ENCODE measurements around the gene SNX15.

Gene SNX15

GRCh38 chr11:64989416-64989815 lies 37.8 kb upstream of the SNX15 start:
- Histone ChIP-seq H3K4me2 (ENCODE audit: insufficient read depth, low read length) (no peak overlapping the region), H3K27ac (ENCODE audit: low read length) (no peak overlapping the region), H3K36me3 (ENCODE audit: insufficient read depth, low read length) (no peaks in the 10 kb centered on the region), H3K9ac (ENCODE audit: low read depth, low read length) (no peak overlapping the region), H4K20me1 (ENCODE audit: insufficient read depth, low read length) (no peaks in the 10 kb centered on the region), H3K4me3 (ENCODE audit: low read depth in 1 of 2, low read length in 2 of 2) (no peak overlapping the region), H3K27me3 (ENCODE audit: insufficient read depth, low read length, poor library complexity) (peaks cover 3% of the 10 kb centered on the region), H3K4me1 (ENCODE audit: insufficient read depth, low read length) (no peaks in the 10 kb centered on the region), H3K9me3 (ENCODE audit: insufficient read depth, low read length, severe bottlenecking) (no peaks in the 10 kb centered on the region), H2AFZ (ENCODE audit: low read depth, low read length) (no peak overlapping the region), H3K79me2 (ENCODE audit: insufficient read depth, low read length) (no peaks in the 10 kb centered on the region)
- no peak for DNase-seq
- no peak for TF ChIP-seq CTCF (IDR thresholded peaks at IDR 0.05; ENCODE audit: borderline replicate concordance, extremely low read depth, low read length, poor library complexity, severe bottlenecking)
- TF ChIP-seq EZH2 (IDR thresholded peaks at IDR 0.05; ENCODE audit: borderline replicate concordance, low read depth, low read length, severe bottlenecking) = no peak
- ATAC-seq (ENCODE audit: insufficient read depth, low read depth) = no peak

DNA sequence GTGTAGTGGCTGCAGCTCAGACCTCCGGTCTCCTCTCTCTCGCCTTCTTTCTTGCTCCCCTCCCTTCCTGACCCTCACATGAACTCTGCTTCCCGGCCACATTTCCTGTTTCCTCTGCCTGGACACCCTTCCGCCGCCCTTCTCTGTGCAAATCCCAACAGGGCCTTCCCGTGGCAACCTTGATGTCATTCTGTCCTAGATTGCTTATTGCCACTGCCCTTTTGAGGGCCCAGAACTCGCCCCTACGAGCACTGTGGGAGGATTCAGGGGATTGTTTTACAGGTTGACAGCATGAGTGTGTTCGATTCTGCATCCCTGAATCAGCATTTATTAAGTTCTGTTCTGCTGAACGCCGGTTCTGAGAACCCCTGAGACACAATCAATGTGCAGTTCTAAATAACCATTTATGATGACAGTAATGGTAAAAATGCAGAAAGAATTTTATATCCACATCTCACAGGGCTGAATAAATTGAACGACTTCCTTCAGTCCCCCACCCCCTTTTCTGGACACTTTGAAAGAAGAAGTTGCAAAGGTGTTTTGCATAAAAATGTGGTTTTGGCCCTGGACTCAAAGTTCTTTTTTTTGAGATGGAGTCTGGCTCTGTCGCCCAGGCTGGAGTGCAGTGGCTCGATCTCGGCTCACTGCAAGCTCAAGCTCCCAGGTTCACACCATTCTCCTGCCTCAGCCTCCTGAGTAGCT lies 36.9 kb upstream of the SNX15 start:
- H4K20me1 ChIP-seq (ENCODE audit: insufficient read depth, low read length) = no peaks in the 10 kb centered on the region
- H3K4me1 ChIP-seq (ENCODE audit: insufficient read depth, low read length) = no peaks in the 10 kb centered on the region
- H3K27ac ChIP-seq (ENCODE audit: low read length) = no peak overlapping the region
- no peaks in the 10 kb centered on the region for H3K79me2 ChIP-seq (ENCODE audit: insufficient read depth, low read length)
- peaks cover 3% of the 10 kb centered on the region for H3K27me3 ChIP-seq (ENCODE audit: insufficient read depth, low read length, poor library complexity)
- no peaks in the 10 kb centered on the region for H3K36me3 ChIP-seq (ENCODE audit: insufficient read depth, low read length)
- ATAC-seq (ENCODE audit: insufficient read depth, low read depth) (no peak), DNase-seq (no peak)
- H3K4me3 ChIP-seq (ENCODE audit: low read depth in 1 of 2, low read length in 2 of 2) = no peak overlapping the region
- H2AFZ ChIP-seq (ENCODE audit: low read depth, low read length) = no peak overlapping the region
- TF ChIP-seq CTCF (IDR thresholded peaks at IDR 0.05; ENCODE audit: borderline replicate concordance, extremely low read depth, low read length, poor library complexity, severe bottlenecking) = no peak
- no peak for TF ChIP-seq EZH2 (IDR thresholded peaks at IDR 0.05; ENCODE audit: borderline replicate concordance, low read depth, low read length, severe bottlenecking)
- H3K9me3 ChIP-seq (ENCODE audit: insufficient read depth, low read length, severe bottlenecking) = no peaks in the 10 kb centered on the region
- H3K4me2 ChIP-seq (ENCODE audit: insufficient read depth, low read length) = no peak overlapping the region
- no peak overlapping the region for H3K9ac ChIP-seq (ENCODE audit: low read depth, low read length)

DNA sequence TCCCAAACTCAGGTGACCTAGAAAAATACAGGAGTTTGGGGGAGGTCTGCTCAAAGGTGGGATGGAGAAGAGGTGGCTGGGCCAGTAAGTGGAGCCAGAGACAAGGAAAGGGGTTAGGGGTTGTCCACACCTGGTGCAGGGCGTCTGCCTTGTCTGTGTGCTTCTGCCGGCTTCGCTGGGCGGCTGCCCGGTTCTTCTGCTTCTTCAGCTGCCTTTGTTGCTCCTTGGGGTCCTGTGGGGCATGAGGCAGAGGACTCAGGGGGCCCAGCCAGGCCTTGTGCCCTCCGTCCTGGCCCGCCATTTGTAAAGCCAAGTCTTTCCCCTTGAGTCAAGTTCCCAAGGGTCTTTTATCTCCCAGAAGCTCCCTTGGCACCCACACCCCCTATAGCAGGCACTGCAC lies 32.9 kb upstream of the SNX15 start:
- Histone ChIP-seq H3K4me1 (ENCODE audit: insufficient read depth, low read length) (peaks cover 22% of the 10 kb centered on the region), H3K4me3 (ENCODE audit: low read depth in 1 of 2, low read length in 2 of 2) (no peak overlapping the region)
- DNase-seq = no peak

More for the DNA sequence above, 32.9 kb upstream of the SNX15 start:
- H3K9ac ChIP-seq (ENCODE audit: low read depth, low read length) = no peak overlapping the region
- TF ChIP-seq EZH2 (IDR thresholded peaks at IDR 0.05; ENCODE audit: borderline replicate concordance, low read depth, low read length, severe bottlenecking) (no peak), CTCF (IDR thresholded peaks at IDR 0.05; ENCODE audit: borderline replicate concordance, extremely low read depth, low read length, poor library complexity, severe bottlenecking) (no peak)
- no peaks in the 10 kb centered on the region for H3K79me2 ChIP-seq (ENCODE audit: insufficient read depth, low read length)
- no peak for ATAC-seq (ENCODE audit: insufficient read depth, low read depth)
- no peaks in the 10 kb centered on the region for H4K20me1 ChIP-seq (ENCODE audit: insufficient read depth, low read length)
- H3K4me2 ChIP-seq (ENCODE audit: insufficient read depth, low read length) = no peak overlapping the region
- no peak overlapping the region for H3K27ac ChIP-seq (ENCODE audit: low read length)
- no peak overlapping the region for H2AFZ ChIP-seq (ENCODE audit: low read depth, low read length)
- H3K9me3 ChIP-seq (ENCODE audit: insufficient read depth, low read length, severe bottlenecking) = no peaks in the 10 kb centered on the region
- H3K36me3 ChIP-seq (ENCODE audit: insufficient read depth, low read length) = no peaks in the 10 kb centered on the region
- H3K27me3 ChIP-seq (ENCODE audit: insufficient read depth, low read length, poor library complexity) = no peaks in the 10 kb centered on the region
